GM12878 (cell line): ENCODE results near the gene TET2. TPM values are rescaled to one million over a fixed set of nuclear protein-coding genes. Genes with fewer than 3 reads are reported as not detected.
A peak's percentile ranks its signal among the peaks of the same experiment; 100 is the strongest.

Source experiments
- ASH2L ChIP-seq: fragments of 300-600, 200-600 bp; sonication (generic); IDR thresholded peaks from 2 replicates; pipeline ENCODE4 v1.6.1; 2017; ENCODE audit warnings: low read depth, mild to moderate bottlenecking, borderline replicate concordance
- EGR1 ChIP-seq, 2 experiments: IDR thresholded peaks; 1 replicate in 1 of 2; 2 replicates in 1 of 2; pipeline ENCODE4 v1.6.1; 2011 to 2012; ENCODE audit warnings: low read depth in 2 of 2, low read length in 2 of 2, borderline replicate concordance in 1 of 2, mild to moderate bottlenecking in 1 of 2, moderate library complexity in 1 of 2
- FOS ChIP-seq: IDR thresholded peaks from 3 replicates; pipeline ENCODE4 v1.6.1; 2011; ENCODE audit warnings: borderline replicate concordance; ENCODE audit not compliant: insufficient read length; ENCODE audit errors: extremely low read depth
- FOXM1 ChIP-seq: IDR thresholded peaks from 2 replicates; pipeline ENCODE4 v1.6.1; 2012; ENCODE audit warnings: low read depth, mild to moderate bottlenecking, inconsistent platforms, low read length, moderate library complexity
- GABPA ChIP-seq: IDR thresholded peaks from 2 replicates; pipeline ENCODE4 v1.6.1; 2014; ENCODE audit warnings: antibody characterized with exemption, low read depth, mild to moderate bottlenecking, inconsistent platforms
- NR2F1 ChIP-seq: fragments of 450-650 bp; conservative IDR thresholded peaks from 2 replicates; pipeline ENCODE4 v1.6.1; 2017; ENCODE audit warnings: mild to moderate bottlenecking
- PAX5 ChIP-seq: IDR thresholded peaks from 2 replicates; pipeline ENCODE4 v1.6.1; 2011; ENCODE audit warnings: low read depth, low read length, borderline replicate concordance
- PAX8 ChIP-seq: fragments of 450-650 bp; IDR thresholded peaks from 2 replicates; pipeline ENCODE4 v1.6.1; 2017; ENCODE audit warnings: mild to moderate bottlenecking, moderate library complexity
- POLR2A ChIP-seq: IDR thresholded peaks from 2 replicates; pipeline ENCODE4 v1.6.1; 2011; ENCODE audit warnings: low read depth, mild to moderate bottlenecking, low read length
- RFX5 ChIP-seq: IDR thresholded peaks from 2 replicates; pipeline ENCODE4 v1.6.1; 2011; ENCODE audit warnings: low read depth, low read length, improper control_type of control experiment
- SMARCA5 ChIP-seq: fragments of 450-650 bp; IDR thresholded peaks from 2 replicates; pipeline ENCODE4 v1.6.1; 2017; ENCODE audit warnings: mild to moderate bottlenecking
- STAT1 ChIP-seq: fragments of 450-650 bp; conservative IDR thresholded peaks from 2 replicates; pipeline ENCODE4 v1.6.1; 2014; ENCODE audit warnings: antibody characterized with exemption, mild to moderate bottlenecking
- STAT3 ChIP-seq: IDR thresholded peaks from 2 replicates; pipeline ENCODE4 v1.6.1; 2011; ENCODE audit warnings: low read depth, low read length, improper control_type of control experiment
- ZNF207 ChIP-seq: fragments of 450-650 bp; IDR thresholded peaks from 2 replicates; pipeline ENCODE4 v1.6.1; 2014; ENCODE audit warnings: antibody characterized with exemption, mild to moderate bottlenecking, borderline replicate concordance
- ZNF274 ChIP-seq: IDR thresholded peaks from one replicate; pipeline ENCODE4 v1.8.0; 2011; ENCODE audit not compliant: insufficient read length, insufficient read depth
- polyA plus RNA-seq, 11 experiments: library from polyadenylated mRNA; depleted of rRNA in 4 of 11; unstranded in 6 of 11; stranded (reverse) in 5 of 11; fragments of >200 nt; fragmentation: Nextera tagmentation in 4 of 11; fragmentation: Illumina TruSeq in 1 of 11; extraction: Ambion mirVana in 4 of 11; extraction: Trizol in 1 of 11; gene quantifications; 1 replicate in 1 of 11; 2 replicates in 10 of 11; pipeline versions ENCODE4 v1.2.1 to v1.2.3, GENCODE V29; 2011 to 2016; ENCODE audit warnings: inconsistent platforms in 2 of 11, missing spikeins in 2 of 11, low read depth in 1 of 11
- total RNA-seq, 4 experiments: library from RNA; depleted of rRNA in 3 of 4; stranded (reverse); fragments of >200 nt in 3 of 4; fragmentation: Illumina TruSeq in 1 of 4; extraction: Trizol in 1 of 4; gene quantifications; 2 replicates each; pipeline versions ENCODE4 v1.2.1 to v1.2.3, GENCODE V29; 2013 to 2021
- TF ChIP-seq, protein P1 (sequence below): fragments of 450-650 bp; IDR thresholded peaks from 2 replicates; pipeline ENCODE4 v1.6.1; 2017; ENCODE audit warnings: mild to moderate bottlenecking
- TF ChIP-seq, protein P2 (sequence below): fragments of 450-650 bp; IDR thresholded peaks from 2 replicates; pipeline ENCODE4 v1.6.1; 2018; ENCODE audit warnings: borderline replicate concordance, mild to moderate bottlenecking; ENCODE audit not compliant: partially characterized antibody
- TF ChIP-seq, protein P3 (sequence below): fragments of 450-650 bp; IDR thresholded peaks from 2 replicates; pipeline ENCODE4 v1.6.1; 2017; ENCODE audit warnings: mild to moderate bottlenecking, low read depth, inconsistent platforms; ENCODE audit not compliant: poor library complexity, severe bottlenecking
- TF ChIP-seq, protein P4 (sequence below): fragments of 450-650 bp; IDR thresholded peaks from 2 replicates; pipeline ENCODE4 v1.6.1; 2016; ENCODE audit warnings: mild to moderate bottlenecking

TET2 gene
- total and polyA plus RNA-seq, 10 of the 15 experiments (the other 5 are each of a cell fraction or from before 2014, with no cell fraction given): 3.7 to 49.0 (median 27.5) TPM

DNA sequence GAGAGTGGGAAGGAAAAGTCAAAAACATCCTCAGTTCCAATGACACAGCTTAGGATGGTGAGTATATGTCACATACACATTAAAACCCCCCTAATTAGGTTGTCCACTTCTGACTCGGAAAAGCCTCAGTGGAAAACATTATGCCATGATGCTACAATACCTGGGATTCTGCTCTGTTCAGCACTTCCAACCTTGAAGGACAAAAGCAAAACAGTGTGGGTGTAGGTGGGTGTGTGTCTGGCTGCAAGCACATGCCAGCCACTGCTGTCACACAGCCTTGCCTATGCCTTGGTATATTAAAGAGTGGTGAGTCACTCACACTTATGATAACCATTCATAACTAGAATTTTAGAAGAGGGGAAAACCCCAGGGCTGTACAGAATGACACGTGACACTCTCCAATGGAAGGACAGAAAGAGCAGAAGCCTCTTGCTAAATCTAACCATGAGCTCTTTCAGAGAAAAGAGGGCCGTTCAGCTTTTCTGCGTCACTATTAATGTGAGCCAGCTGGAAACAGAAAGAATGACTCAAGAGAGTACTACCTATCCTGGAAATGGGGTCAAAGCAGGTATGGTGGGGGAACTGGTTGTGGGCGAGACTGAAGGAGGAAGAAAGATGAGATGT, 159.6 kb downstream of the TET2 start (continued):
- no peak for TF ChIP-seq GABPA
- TF ChIP-seq, protein P1, sequence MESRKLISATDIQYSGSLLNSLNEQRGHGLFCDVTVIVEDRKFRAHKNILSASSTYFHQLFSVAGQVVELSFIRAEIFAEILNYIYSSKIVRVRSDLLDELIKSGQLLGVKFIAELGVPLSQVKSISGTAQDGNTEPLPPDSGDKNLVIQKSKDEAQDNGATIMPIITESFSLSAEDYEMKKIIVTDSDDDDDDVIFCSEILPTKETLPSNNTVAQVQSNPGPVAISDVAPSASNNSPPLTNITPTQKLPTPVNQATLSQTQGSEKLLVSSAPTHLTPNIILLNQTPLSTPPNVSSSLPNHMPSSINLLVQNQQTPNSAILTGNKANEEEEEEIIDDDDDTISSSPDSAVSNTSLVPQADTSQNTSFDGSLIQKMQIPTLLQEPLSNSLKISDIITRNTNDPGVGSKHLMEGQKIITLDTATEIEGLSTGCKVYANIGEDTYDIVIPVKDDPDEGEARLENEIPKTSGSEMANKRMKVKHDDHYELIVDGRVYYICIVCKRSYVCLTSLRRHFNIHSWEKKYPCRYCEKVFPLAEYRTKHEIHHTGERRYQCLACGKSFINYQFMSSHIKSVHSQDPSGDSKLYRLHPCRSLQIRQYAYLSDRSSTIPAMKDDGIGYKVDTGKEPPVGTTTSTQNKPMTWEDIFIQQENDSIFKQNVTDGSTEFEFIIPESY: no peak
- TF ChIP-seq SMARCA5: no peak
- TF ChIP-seq, protein P2, sequence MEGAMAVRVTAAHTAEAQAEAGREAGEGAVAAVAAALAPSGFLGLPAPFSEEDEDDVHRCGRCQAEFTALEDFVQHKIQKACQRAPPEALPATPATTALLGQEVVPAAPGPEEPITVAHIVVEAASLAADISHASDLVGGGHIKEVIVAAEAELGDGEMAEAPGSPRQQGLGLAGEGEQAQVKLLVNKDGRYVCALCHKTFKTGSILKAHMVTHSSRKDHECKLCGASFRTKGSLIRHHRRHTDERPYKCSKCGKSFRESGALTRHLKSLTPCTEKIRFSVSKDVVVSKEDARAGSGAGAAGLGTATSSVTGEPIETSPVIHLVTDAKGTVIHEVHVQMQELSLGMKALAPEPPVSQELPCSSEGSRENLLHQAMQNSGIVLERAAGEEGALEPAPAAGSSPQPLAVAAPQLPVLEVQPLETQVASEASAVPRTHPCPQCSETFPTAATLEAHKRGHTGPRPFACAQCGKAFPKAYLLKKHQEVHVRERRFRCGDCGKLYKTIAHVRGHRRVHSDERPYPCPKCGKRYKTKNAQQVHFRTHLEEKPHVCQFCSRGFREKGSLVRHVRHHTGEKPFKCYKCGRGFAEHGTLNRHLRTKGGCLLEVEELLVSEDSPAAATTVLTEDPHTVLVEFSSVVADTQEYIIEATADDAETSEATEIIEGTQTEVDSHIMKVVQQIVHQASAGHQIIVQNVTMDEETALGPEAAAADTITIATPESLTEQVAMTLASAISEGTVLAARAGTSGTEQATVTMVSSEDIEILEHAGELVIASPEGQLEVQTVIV: no peak
- TF ChIP-seq EGR1 (IDR thresholded peaks at IDR 0.05; ENCODE audit: borderline replicate concordance in 1 of 2, low read depth in 2 of 2, low read length in 2 of 2): peak in 1 of 2 experiments; percentile 85; a peak in 2 of 3 replicates
- TF ChIP-seq, protein P3, sequence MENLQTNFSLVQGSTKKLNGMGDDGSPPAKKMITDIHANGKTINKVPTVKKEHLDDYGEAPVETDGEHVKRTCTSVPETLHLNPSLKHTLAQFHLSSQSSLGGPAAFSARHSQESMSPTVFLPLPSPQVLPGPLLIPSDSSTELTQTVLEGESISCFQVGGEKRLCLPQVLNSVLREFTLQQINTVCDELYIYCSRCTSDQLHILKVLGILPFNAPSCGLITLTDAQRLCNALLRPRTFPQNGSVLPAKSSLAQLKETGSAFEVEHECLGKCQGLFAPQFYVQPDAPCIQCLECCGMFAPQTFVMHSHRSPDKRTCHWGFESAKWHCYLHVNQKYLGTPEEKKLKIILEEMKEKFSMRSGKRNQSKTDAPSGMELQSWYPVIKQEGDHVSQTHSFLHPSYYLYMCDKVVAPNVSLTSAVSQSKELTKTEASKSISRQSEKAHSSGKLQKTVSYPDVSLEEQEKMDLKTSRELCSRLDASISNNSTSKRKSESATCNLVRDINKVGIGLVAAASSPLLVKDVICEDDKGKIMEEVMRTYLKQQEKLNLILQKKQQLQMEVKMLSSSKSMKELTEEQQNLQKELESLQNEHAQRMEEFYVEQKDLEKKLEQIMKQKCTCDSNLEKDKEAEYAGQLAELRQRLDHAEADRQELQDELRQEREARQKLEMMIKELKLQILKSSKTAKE: peak; percentile 80
- TF ChIP-seq ZNF274: no peak
- TF ChIP-seq, protein P4, sequence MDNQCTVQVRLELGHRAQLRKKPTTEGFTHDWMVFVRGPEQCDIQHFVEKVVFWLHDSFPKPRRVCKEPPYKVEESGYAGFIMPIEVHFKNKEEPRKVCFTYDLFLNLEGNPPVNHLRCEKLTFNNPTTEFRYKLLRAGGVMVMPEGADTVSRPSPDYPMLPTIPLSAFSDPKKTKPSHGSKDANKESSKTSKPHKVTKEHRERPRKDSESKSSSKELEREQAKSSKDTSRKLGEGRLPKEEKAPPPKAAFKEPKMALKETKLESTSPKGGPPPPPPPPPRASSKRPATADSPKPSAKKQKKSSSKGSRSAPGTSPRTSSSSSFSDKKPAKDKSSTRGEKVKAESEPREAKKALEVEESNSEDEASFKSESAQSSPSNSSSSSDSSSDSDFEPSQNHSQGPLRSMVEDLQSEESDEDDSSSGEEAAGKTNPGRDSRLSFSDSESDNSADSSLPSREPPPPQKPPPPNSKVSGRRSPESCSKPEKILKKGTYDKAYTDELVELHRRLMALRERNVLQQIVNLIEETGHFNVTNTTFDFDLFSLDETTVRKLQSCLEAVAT: no peak
- TF ChIP-seq POLR2A: peak; percentile 43; the same call in 1 of the 2 replicates
- TF ChIP-seq STAT3: peak; percentile 86
- no peak for TF ChIP-seq FOS
- TF ChIP-seq PAX8: 0 out of 2 replicates have a peak, but pooled peaks have one; percentile 45
- no peak for TF ChIP-seq ASH2L
- peak; percentile 81; the same call in 1 of the 2 replicates for TF ChIP-seq FOXM1
- no peak; the same call in 1 of the 2 replicates for TF ChIP-seq NR2F1
- no peak for TF ChIP-seq RFX5
- TF ChIP-seq ZNF207: no peak
- TF ChIP-seq PAX5: peak; percentile 26; the same call in 1 of the 2 replicates
- no peak for TF ChIP-seq STAT1
